Measurements from ENCODE around the gene TOP2B. TPM values are rescaled to one million over a fixed set of nuclear protein-coding genes. Genes with fewer than 3 reads are reported as not detected.

Gene TOP2B
- total and polyA plus RNA-seq, 7 donors, result 39.3 to 84.8 (median 66.2) TPM

DNA sequence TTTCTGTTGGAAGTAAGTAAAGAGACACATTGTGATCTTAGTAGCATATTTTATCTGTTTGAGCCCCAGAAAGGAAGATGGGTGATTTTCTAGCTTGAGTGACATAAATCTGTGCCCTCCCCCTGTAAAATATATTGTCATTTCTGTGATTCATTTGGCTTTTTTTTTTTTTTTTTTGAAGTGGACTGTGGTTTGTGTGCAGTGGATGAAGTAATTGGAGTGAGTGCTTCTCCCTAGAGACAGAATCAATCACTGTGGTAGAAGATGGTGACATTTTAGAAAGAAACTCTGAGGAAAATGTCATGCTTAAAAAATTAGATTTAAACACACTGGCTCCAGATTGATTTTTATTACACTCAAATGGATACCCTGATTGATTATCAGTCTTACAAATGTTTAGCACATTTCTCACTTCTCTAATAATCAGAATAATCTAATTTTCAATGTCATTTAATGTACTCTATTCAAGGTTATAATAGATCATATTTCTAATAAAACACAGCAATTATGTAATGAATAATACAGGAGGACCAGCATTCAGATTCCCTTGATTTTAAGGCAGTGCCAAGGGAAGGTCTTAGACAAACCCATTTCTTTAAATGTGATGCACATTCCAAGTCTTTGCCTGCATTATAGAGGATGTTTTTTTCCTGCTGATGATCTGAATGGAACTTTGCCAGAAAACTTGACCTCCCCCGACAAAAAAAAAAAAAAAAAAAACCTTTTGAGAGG lies 116.6 kb downstream of the TOP2B start:
- Histone ChIP-seq H3K4me1 (no peaks in the 10 kb centered on the region), H3K36me3 (ENCODE audit: insufficient read depth in 1 of 2, low read depth in 1 of 2) (no peaks in the 10 kb centered on the region), H3K27ac (no peak overlapping the region), H3K9me3 (no peaks in the 10 kb centered on the region), H3K27me3 (ENCODE audit: insufficient read depth in 3 of 3, low read length in 2 of 3) (no peaks in the 10 kb centered on the region), H3K4me3 (no peak overlapping the region)
- ATAC-seq (no peak), DNase-seq (no peak)
- 25 to 55% (median 26%) methylated on average over 1 of the region's 1 CpG for WGBS, 3 donors
- intact Hi-C loops (cut with DNase I), result no loop called here
- TF ChIP-seq, protein P1, sequence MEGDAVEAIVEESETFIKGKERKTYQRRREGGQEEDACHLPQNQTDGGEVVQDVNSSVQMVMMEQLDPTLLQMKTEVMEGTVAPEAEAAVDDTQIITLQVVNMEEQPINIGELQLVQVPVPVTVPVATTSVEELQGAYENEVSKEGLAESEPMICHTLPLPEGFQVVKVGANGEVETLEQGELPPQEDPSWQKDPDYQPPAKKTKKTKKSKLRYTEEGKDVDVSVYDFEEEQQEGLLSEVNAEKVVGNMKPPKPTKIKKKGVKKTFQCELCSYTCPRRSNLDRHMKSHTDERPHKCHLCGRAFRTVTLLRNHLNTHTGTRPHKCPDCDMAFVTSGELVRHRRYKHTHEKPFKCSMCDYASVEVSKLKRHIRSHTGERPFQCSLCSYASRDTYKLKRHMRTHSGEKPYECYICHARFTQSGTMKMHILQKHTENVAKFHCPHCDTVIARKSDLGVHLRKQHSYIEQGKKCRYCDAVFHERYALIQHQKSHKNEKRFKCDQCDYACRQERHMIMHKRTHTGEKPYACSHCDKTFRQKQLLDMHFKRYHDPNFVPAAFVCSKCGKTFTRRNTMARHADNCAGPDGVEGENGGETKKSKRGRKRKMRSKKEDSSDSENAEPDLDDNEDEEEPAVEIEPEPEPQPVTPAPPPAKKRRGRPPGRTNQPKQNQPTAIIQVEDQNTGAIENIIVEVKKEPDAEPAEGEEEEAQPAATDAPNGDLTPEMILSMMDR (IDR thresholded peaks at IDR 0.05), result no peak

Other genes starting within 250 kb of the TOP2B start
- 1 to 10 TPM; 1.3 to 5.4 (median 1.9) TPM for gene RARB, start 236.6 kb downstream of the TOP2B start, total RNA-seq
- 1 to 10 TPM; 1.1 to 2.0 (median 1.9) TPM for gene RARB, start 236.6 kb downstream of the TOP2B start, polyA plus RNA-seq
- 10 to 100 TPM; 37.5 to 73.0 (median 53.2) TPM for gene NGLY1, start 118.5 kb upstream of the TOP2B start, total RNA-seq
- gene NGLY1, start 118.5 kb upstream of the TOP2B start, polyA plus RNA-seq, result 10 to 100 TPM; 37.2 to 78.4 (median 59.2) TPM
- gene OXSM, start 125.2 kb upstream of the TOP2B start, total RNA-seq, result 10 to 100 TPM; 11.1 to 13.3 (median 11.6) TPM
- gene OXSM, start 125.2 kb upstream of the TOP2B start, polyA plus RNA-seq, result 10 to 100 TPM; 14.5 to 21.5 (median 17.3) TPM

All from psoas muscle (tissue), 8 donors.